ENCODE data around the gene TYW1B.
"Not testable (repeated sequence)": the region's sequence is repeated elsewhere in the genome, so short reads cannot be mapped to it uniquely, and the experiment has no call there.

DNA sequence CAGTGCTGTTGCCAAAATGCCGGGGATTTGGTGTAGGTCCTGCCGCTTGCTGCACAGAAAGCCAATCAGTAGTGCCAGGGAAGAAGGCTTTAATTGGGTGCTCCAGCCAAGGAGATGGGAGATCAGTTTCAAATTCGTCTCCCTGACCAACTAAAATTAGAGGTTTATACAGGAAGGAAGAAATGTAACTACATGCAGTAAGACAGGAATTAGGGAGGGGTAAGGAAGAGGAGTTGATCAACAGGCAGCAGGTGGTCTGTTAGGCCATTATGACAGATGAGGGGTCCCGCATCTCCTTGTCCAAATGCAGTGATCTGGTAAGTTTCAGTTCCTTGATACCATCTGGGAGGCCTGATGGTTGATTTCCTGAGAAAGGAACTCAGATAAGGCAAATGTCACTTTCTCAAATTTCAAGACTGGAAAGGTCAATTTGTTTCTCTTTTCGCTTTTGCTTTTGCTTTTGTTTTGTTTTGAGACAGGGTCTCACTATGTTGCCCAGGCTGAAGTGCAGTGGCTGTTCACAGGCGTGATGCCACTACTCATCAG, 13.0 kb upstream of the TYW1B start:
- TF ChIP-seq, protein P1, sequence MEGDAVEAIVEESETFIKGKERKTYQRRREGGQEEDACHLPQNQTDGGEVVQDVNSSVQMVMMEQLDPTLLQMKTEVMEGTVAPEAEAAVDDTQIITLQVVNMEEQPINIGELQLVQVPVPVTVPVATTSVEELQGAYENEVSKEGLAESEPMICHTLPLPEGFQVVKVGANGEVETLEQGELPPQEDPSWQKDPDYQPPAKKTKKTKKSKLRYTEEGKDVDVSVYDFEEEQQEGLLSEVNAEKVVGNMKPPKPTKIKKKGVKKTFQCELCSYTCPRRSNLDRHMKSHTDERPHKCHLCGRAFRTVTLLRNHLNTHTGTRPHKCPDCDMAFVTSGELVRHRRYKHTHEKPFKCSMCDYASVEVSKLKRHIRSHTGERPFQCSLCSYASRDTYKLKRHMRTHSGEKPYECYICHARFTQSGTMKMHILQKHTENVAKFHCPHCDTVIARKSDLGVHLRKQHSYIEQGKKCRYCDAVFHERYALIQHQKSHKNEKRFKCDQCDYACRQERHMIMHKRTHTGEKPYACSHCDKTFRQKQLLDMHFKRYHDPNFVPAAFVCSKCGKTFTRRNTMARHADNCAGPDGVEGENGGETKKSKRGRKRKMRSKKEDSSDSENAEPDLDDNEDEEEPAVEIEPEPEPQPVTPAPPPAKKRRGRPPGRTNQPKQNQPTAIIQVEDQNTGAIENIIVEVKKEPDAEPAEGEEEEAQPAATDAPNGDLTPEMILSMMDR (IDR thresholded peaks at IDR 0.05) = not testable (repeated sequence)
- TF ChIP-seq POLR2A (IDR thresholded peaks at IDR 0.05) = not testable (repeated sequence)

All from esophagus squamous epithelium (tissue), 4 donors.